SK-N-SH (cell line): ENCODE measurements around the gene DOCK4.

Experiments used
- CTCF ChIP-seq: fragments of 200-600 bp; sonication (generic); IDR thresholded peaks from 2 replicates; pipeline ENCODE4 v1.6.1; 2017; ENCODE audit warnings: antibody characterized with exemption, mild to moderate bottlenecking, moderate library complexity
- EZH2phosphoT487 ChIP-seq: fragments of 200-600 bp; sonication (generic); IDR thresholded peaks from 2 replicates; pipeline ENCODE4 v1.6.1; 2017; ENCODE audit warnings: low read depth, mixed run types, mild to moderate bottlenecking, antibody characterized with exemption, moderate library complexity, borderline replicate concordance
- NRF1 ChIP-seq: IDR thresholded peaks from 2 replicates; pipeline ENCODE4 v1.6.1; 2012; ENCODE audit warnings: low read depth, mild to moderate bottlenecking, low read length
- POLR2AphosphoS5 ChIP-seq: IDR thresholded peaks from 2 replicates; pipeline ENCODE4 v1.6.1; 2012; ENCODE audit warnings: low read depth, low read length
- RCOR1 ChIP-seq: fragments of 150-350 bp; IDR thresholded peaks from 2 replicates; pipeline ENCODE4 v1.6.1; 2017; ENCODE audit warnings: antibody characterized with exemption, low read length
- USF2 ChIP-seq: fragments of 150-350 bp; IDR thresholded peaks from 2 replicates; pipeline ENCODE4 v1.6.1; 2017; ENCODE audit warnings: antibody characterized with exemption, low read length, low read depth, borderline replicate concordance

- TF ChIP-seq CTCF, result no peak
- TF ChIP-seq POLR2AphosphoS5, result no peak
- TF ChIP-seq NRF1, result no peak
- TF ChIP-seq EZH2phosphoT487, result no peak
- no peak for TF ChIP-seq USF2
- no peak for TF ChIP-seq RCOR1
These were observed 75.3 kb downstream of the DOCK4 start for GRCh38 chr7:112130729-112131410.
